Activated CD4-positive, alpha-beta T cell treated with anti-CD3 and anti-CD28 coated beads, Interleukin-2, amount 50 U/mL, for 1 hour (primary cell): ENCODE data around the gene DKC1.

ENCODE experiments used
- DNase-seq: peaks from one replicate; pipeline ENCODE4 v3.0.0-alpha.2; 2020

DKC1 gene

DNA sequence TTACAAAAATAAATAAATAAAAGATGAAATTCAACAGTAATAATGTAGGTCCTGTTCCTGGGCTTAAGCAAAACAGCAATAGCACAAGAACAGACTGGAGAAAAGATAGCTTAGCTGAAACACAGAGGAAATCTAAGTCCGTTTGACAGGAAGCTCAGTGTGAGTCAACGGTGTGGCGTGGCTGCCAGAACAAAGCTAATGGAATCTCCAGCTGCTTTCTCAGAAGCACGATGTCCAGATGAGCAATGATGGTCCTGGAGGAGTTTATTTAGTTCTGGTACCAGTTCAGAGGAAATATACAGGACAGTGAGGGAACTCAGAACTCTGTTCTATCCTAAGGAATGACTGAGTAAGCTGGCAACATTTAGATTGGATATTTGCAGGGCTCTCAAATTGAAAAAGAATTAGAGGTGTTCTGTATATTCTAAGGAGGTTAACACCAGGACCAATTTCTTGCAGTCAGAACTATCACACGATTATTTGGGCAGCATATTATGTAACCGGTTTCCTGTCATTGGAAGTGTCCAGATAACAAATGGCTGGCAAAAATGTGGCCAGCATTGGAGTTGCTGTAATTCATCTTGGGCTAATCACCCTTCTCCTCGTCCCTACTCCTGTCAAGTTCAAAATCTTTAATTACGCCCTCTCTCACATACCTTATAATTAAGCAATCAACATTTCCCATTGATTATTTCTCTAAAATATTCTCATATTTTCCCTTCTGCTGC, 24.5 kb upstream of the DKC1 start:
- DNase-seq: no peak

DNA sequence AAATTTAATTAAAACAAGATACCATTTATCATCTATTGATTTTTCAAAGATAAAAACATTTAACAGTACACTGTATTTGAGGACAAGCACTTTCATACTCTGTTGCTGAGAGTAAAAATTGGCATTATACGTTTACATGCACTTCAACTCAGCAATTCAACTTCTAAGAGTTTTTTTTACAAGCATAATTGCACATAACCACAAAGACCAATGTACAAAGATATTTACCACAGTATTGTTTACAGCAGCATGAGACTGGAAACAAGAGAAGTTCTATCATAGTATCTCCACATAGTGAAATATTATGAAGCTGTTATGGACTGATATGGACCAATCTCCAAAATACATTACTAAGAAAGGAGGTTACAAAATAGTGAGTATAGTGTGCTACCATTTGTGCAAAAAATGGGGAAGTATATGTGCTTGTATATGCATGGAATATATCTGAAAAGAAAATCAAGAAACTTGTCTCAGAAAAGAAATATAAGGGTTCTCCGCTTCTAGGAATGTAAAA, 22.7 kb upstream of the DKC1 start:
- no peak for DNase-seq

GRCh38 chrX:154742613-154743012, 20.1 kb upstream of the DKC1 start:
- DNase-seq: no peak

DNA sequence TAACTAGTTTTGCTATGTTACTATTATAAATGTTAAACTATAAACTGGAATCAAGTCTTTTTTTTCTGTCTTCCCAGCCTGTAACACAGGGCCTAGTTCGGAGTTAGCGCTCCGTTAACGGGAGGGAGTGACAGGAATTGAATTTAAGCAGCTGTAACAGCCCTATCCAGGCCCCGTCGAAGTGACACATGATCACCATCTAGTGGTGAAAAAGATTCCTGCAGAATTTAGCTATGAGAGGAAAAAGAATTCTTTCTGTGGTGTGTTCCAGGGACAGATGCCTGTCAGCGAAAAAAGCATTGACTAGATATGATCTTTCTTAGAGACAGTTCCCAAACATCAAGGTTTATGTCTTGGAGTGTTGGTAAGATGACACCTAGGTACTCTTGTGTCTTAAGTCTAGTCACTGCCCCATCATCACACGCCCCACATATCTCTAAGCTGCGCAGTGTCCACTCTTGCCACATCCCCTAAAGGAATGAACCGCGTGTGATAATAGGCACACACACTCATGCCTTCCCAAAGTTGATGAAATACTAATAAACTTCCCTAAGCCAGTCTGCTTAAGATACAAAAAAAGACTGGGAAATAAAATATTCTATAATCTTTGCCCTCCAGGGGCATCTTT, 13.8 kb upstream of the DKC1 start:
- DNase-seq: no peak

GRCh38 chrX:154749856-154750255, 12.8 kb upstream of the DKC1 start:
- DNase-seq: no peak

GRCh38 chrX:154750301-154751202, 12.1 kb upstream of the DKC1 start, which contains the start of gene GAB3:
Gene GAB3, minus strand, starts transcription at chrX:154751077. Its CDS starts 52 bp downstream, at chrX:154751025.
- no peak for DNase-seq

DNA sequence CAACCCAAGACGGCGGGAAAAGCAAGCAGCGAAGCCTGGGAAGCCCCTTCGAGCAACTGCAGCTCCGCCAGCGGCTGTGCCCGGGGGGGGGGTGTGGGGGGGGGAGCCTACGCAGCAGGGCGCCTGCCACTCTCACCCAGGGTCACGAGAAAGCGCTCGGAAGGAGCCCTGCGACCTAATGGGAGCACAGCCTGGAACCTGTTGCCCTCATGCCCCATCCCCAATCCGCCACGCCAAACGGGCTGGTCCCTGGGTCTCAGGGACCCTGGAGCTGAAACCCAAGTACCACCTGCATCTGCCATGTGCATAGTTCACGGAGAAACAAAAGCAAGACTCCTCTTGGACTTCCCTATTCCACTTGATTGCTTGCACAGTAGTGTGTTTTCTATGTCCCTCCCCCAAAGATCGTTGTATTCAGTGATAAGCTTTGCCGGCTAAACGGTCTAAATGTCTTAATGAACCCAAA, 11.4 kb upstream of the DKC1 start:
- DNase-seq: no peak

- DNase-seq: no peak
These were observed 10.9 kb upstream of the DKC1 start for GRCh38 chrX:154751669-154752271.

DNA sequence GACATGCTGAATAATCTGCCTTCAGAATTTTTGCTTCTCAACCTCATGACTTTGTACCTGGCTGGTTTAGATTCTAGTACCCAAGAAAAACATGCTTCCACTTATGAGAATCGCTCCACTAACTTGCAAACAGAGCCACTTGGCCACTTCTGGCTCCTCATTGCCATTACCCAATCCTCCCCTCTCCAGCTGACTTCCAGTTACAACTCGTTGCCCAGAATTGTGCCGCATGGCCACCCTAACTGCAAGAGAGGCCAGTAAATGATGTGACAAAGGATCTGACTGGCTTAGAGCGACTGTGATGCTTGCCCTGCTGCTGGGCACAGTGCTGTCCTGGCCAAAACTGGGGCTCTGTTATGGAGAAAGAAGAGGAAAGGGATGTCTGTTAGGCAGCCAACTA, 4.0 kb upstream of the DKC1 start:
- DNase-seq: no peak

GRCh38 chrX:154761977-154762536, 607 bp upstream of the DKC1 start:
- DNase-seq: no peak

- DNase-seq: no peak
These were observed 12.0 kb downstream of the DKC1 start for GRCh38 chrX:154774622-154775021.

DNA sequence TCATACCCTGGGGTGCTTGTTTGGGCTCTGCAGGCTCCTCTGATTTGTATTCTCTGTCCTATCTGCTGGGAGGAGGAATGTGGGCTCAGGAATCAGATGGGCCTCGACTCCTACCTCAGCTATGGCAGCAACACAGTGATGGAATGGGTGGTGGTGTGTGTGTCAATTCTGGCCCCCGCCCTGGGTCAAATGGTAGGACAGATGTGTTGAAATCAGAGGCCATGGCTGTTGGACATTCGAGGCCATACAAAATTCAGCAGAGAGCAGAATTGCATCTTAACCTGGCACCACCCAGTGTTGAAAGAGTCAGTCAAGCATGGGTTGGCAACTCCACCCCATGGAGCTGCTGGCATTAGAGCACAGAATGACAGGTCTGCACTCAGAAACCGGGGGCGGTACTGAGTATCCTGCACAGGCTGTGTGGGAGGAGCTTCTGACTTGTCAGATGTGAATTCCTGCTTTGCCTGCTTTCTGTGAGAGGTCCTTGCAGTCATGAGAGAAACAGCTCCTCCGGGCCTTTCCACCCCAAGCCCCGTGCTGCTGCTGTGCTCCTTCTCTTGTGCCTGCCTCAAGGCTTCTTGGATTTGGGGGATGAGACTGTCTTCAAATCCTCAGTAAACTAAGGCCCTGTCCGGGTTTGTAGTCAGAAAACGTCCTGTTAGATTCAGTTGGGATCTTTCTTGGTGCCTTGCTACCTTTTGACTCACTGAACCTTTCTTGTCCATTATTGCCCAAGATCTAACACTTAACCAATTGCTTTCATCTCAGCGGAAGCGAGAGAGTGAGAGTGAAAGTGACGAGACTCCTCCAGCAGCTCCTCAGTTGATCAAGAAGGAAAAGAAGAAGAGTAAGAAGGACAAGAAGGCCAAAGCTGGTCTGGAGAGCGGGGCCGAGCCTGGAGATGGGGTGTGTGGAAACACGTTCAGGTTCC, 13.0 kb downstream of the DKC1 start:
- no peak for DNase-seq

- DNase-seq: no peak
These were observed 14.1 kb downstream of the DKC1 start for GRCh38 chrX:154776753-154777152.

DNA sequence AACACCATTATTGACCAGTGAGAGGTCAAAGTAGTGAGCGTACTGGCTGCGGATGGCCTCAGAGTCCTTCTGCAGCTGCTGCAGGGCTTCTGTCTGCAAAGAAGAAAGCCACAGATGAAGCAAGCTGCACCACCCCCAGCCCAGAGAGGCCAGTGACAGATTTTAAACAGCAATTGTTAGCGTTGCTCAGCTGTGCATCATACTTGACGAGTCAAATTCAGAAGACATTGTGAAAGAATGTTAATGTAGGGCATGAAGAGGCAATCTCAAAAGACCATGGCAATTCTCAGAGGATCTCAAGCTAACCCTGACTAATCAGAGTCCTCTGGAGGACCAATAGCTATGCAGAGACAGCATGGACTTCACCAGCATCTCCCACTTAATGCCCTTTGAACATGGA, 16.6 kb downstream of the DKC1 start:
- no peak for DNase-seq

DNA sequence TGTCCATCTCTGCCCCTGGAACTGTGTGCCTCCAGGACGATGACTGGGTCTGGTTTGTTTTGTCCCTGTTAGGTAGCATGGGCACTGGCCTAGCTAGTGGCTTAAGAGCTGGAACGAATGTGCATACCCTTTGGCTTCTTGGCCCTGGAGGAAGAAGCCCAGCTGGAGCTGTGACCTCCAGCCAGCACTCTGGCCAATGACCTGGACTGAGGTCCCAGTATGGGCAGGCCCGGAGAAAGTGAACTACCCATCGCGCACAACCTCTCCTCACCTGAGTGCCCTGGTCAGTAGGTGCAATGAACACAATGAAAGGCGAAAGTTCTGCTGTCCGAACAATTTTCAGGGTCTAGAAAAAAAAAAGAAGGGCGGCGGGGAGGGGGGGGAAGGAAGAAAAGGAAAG, 18.3 kb downstream of the DKC1 start:
- DNase-seq: no peak

DNA sequence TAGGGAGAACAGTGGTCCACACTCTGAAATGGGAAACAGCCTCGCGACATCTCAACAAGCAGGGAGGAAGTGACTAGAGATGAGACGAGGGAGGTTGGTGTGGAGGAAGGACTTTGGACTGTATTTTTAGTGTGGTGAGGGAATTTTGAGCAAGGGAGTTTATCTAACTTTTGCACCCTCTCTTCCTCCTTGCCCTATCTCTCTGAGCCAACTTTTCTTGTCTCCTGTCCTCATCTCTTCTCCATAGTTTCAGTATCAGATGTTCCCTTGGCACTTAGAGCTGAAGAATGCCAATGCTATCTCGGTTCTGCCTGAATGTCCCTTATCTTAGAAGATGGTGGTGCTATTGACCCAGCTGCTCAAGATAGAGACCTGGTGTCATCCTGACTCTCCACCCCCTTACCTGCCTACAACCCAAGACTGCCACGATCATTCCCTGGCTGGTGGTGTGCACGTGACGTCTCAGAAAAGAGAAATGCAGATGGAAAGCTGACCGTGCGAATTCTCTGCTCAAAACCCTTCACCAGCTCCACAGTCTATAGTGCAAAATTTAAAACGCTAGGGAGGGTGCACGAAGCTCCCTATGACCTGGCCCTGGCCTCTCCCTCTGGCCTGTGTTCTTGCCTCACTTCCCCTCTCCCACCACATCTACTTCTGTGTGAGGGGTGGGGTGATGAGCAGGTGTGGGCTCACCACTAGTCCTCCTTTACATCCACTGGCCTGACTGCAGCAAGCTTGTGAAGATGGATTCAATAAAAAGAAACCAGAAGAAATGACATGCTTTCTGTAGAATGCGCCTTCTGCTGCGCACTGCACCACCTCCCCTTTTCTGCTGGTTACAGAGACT, 21.7 kb downstream of the DKC1 start:
- DNase-seq: no peak

GRCh38 chrX:154785716-154786115, 23.1 kb downstream of the DKC1 start:
- no peak for DNase-seq

GRCh38 chrX:154791467-154791866, 28.8 kb downstream of the DKC1 start:
- DNase-seq: no peak

DNA sequence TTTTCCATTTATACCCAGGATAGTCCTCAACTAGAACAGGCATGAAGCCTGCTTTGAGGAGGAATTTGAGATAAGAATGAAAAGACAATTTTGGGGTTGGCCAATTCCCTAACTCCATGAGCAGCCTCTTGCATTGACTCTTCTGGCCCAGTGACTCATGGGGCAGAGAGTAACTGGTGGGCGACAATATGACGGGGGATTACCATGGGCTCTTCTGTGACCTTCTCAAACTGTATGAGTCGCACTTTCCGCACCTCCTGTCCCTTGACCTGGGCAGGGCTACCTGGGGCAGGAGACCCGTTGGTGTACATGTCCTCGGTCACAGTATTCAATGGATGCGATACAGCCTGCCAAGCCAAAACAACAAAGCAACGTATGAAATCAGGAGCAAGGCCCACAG, 29.3 kb downstream of the DKC1 start:
- DNase-seq: no peak

DNA sequence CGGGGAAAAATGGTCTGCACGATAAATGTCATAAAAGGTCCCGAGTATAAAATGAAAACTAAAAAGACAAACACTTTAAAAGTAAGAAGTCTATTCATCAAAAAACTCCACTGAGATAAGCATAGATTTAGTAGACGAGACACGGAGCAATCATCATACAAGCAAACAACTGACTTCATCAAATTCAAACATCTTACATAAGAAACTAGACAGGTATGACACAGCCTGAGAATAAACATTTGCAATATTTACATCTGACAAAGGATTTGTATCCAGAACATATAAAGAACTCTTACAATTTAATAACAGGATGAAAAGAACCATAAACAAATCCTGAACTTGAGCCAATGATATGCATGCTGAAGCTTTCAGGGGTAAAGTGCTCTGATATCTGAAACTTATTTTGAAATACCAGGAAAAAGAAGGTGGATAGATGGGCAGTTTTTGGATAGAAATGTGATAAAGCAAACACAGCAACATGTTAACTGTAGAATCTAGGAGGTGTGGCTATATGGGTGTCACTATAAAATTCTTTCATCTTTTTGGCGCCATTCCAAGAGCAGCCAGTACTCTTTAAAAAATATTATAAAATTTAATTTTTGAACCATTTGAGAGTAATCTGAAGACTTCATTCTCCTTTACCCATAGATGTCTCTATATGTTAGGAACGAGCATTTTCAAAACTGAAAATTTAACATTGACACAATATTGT, 30.6 kb downstream of the DKC1 start:
- DNase-seq: no peak
